Tibial nerve (tissue), 4 donors: Measurements from ENCODE around the gene CCDC158. TPM values are rescaled to one million over a fixed set of nuclear protein-coding genes. Genes with fewer than 3 reads are reported as not detected.
"Not testable (repeated sequence)": the region's sequence is repeated elsewhere in the genome, so short reads cannot be mapped to it uniquely, and the experiment has no call there.

Source experiments
- DNase-seq, 2 donors: peaks; one replicate each; pipeline ENCODE4 v3.0.0-alpha.2; 2019; ENCODE audit warnings: low spot score in 2 of 2
- H3K27ac ChIP-seq, 4 donors: fragments of 200-600 bp; sonication (generic) in 3 of 4; one replicate each; pipeline ENCODE4 v1.5.1; 2017 to 2019; ENCODE audit warnings: mild to moderate bottlenecking in 1 of 4
- H3K27me3 ChIP-seq, 2 donors: fragments of 200-600 bp; sonication (generic) in 1 of 2; one replicate each; pipeline versions ENCODE4 v1.5.1 to v1.6.0; 2017 to 2019
- H3K36me3 ChIP-seq, 3 donors: fragments of 200-600 bp; sonication (generic); one replicate each; pipeline ENCODE4 v1.5.1; 2018 to 2019
- H3K4me1 ChIP-seq, 4 donors: fragments of 200-600 bp; sonication (generic) in 3 of 4; one replicate each; pipeline ENCODE4 v1.5.1; 2017 to 2019
- H3K4me3 ChIP-seq, 4 donors: fragments of 200-600 bp; sonication (generic) in 3 of 4; one replicate each; pipeline ENCODE4 v1.5.1; 2017 to 2019; ENCODE audit warnings: mild to moderate bottlenecking in 1 of 4, moderate library complexity in 1 of 4
- H3K9me3 ChIP-seq, 4 donors: fragments of 200-600 bp; sonication (generic) in 3 of 4; one replicate each; pipeline ENCODE4 v1.5.1; 2017 to 2019
- EP300 ChIP-seq, 2 donors: sonication (generic); formaldehyde crosslinking; IDR thresholded peaks; one replicate each; pipeline ENCODE4 v1.6.1; 2017; ENCODE audit warnings: antibody characterized with exemption in 2 of 2, mild to moderate bottlenecking in 1 of 2
- POLR2A ChIP-seq, 2 donors: fragments of 450-650 bp; IDR thresholded peaks; one replicate each; pipeline ENCODE4 v1.6.1; 2017; ENCODE audit warnings: antibody characterized with exemption in 2 of 2, mild to moderate bottlenecking in 2 of 2, moderate library complexity in 2 of 2
- WGBS, 2 donors: methylation state at CpG; one replicate each; pipeline ENCODE4 v1.1.5; 2018; 5-methylcytosine and 5-hydroxymethylcytosine counted together
- total RNA-seq, 4 donors: library from RNA; depleted of rRNA; stranded (reverse); fragments of >200 nt; gene quantifications; one replicate each; pipeline ENCODE4 v1.1.0, GENCODE V29; 2016
- TF ChIP-seq, protein P1 (sequence below), 5 experiments: fragments of 200-600 bp in 3 of 5; fragments of 450-650 bp in 2 of 5; sonication (generic) in 3 of 5; IDR thresholded peaks; one replicate each; pipeline ENCODE4 v1.5.1; 2016 to 2019; ENCODE audit warnings: antibody characterized with exemption in 5 of 5, mild to moderate bottlenecking in 3 of 5, moderate library complexity in 2 of 5

The CCDC158 gene
- total RNA-seq, 4 donors from 2014 or later: 0.39 to 8.4 (median 0.86) TPM

DNA sequence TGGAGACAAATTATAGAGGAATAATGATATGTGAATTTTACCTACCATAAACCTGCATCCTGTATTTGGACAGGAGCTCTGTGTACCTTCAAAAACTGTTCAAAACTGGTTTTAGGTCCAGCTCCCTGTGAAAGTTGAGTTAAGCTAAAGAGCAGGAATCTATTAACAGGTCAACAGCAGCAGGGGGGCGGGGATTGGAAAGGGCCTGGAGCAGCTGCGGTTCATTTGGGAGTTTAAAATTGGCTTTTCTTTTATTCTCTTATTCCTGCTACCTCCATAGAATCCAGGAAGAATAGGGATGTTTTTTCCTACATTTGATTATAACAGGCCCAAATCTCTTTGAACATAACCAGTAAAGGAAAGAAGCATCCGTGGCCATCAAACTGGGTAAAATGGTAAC, 37.9 kb upstream of the CCDC158 start:
- no peak overlapping the region for H3K27ac ChIP-seq
- no peaks in the 10 kb centered on the region for H3K27me3 ChIP-seq
- DNase-seq: no peak
- H3K36me3 ChIP-seq: peaks cover 0 to 4% (median 0%) of the 10 kb centered on the region in 3 donors
- WGBS, 2 donors: 37 to 48% methylated on average over 3 of the region's 3 CpGs
- no peak overlapping the region for H3K4me3 ChIP-seq
- peaks cover 0 to 9% (median 0%) of the 10 kb centered on the region in 4 donors for H3K4me1 ChIP-seq
- no peak for TF ChIP-seq POLR2A (IDR thresholded peaks at IDR 0.05)
- no peak for TF ChIP-seq EP300 (IDR thresholded peaks at IDR 0.05)
- TF ChIP-seq, protein P1, sequence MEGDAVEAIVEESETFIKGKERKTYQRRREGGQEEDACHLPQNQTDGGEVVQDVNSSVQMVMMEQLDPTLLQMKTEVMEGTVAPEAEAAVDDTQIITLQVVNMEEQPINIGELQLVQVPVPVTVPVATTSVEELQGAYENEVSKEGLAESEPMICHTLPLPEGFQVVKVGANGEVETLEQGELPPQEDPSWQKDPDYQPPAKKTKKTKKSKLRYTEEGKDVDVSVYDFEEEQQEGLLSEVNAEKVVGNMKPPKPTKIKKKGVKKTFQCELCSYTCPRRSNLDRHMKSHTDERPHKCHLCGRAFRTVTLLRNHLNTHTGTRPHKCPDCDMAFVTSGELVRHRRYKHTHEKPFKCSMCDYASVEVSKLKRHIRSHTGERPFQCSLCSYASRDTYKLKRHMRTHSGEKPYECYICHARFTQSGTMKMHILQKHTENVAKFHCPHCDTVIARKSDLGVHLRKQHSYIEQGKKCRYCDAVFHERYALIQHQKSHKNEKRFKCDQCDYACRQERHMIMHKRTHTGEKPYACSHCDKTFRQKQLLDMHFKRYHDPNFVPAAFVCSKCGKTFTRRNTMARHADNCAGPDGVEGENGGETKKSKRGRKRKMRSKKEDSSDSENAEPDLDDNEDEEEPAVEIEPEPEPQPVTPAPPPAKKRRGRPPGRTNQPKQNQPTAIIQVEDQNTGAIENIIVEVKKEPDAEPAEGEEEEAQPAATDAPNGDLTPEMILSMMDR (IDR thresholded peaks at IDR 0.05): no peak
- peaks cover 0 to 13% (median 0%) of the 10 kb centered on the region in 4 donors for H3K9me3 ChIP-seq

DNA sequence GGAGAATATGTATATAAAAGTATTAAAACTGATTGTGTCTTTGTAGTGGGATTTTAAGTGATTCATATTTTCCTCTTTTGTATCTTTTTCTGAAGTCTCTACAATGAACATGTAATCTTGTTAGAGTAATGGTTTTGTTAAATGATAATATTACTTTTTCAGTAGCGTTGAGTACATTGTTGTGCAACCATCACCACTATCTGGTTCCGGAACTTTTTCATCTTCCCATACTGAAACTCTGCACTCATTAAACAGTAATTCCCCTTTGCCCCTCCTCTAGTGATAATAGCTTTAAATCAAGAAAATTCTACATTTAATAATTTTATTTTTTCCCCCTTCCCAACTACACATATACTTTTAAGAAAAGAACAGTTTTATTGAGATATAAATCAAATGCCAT, 37.4 kb upstream of the CCDC158 start:
- peaks cover 0 to 9% (median 0%) of the 10 kb centered on the region in 4 donors for H3K4me1 ChIP-seq

DNA sequence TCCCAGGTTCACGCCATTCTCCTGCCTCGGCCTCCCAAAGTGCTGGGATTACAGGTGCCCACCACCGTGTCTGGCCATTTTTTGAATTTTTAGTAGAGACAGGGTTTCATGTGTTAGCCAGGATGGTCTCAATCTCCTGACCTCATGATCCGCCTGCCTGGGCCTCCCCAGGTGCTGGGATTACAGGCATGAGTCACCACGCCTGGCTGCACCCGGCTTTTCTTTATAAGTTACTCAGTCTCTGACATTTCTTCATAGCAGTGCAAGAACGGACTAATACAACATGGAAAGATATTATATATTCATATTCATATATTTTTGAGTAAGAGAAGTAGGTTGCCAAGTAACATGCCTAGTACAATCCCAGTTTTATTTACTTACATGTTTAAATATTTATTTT, 36.9 kb upstream of the CCDC158 start:
- WGBS, 2 donors: 90% methylated on average over 7 of the region's 7 CpGs
- DNase-seq: no peak
- H3K4me3 ChIP-seq: no peak overlapping the region
- H3K27me3 ChIP-seq: no peaks in the 10 kb centered on the region
- no peaks in the 10 kb centered on the region for H3K36me3 ChIP-seq
- H3K9me3 ChIP-seq: peaks cover 0 to 3% (median 0%) of the 10 kb centered on the region in 4 donors
- TF ChIP-seq EP300 (IDR thresholded peaks at IDR 0.05) (no peak), POLR2A (IDR thresholded peaks at IDR 0.05) (no peak)
- TF ChIP-seq, protein P1 (IDR thresholded peaks at IDR 0.05): no peak
- H3K27ac ChIP-seq: no peak overlapping the region
- H3K4me1 ChIP-seq: peaks cover 0 to 9% (median 0%) of the 10 kb centered on the region in 4 donors

More for the DNA sequence above, 37.4 kb upstream of the CCDC158 start:
- Histone ChIP-seq H3K36me3 (no peaks in the 10 kb centered on the region), H3K27me3 (no peaks in the 10 kb centered on the region), H3K4me3 (no peak overlapping the region), H3K9me3 (peaks cover 0 to 7% (median 0%) of the 10 kb centered on the region in 4 donors), H3K27ac (no peak overlapping the region)
- TF ChIP-seq, protein P1 (IDR thresholded peaks at IDR 0.05): no peak
- no peak for TF ChIP-seq EP300 (IDR thresholded peaks at IDR 0.05)
- TF ChIP-seq POLR2A (IDR thresholded peaks at IDR 0.05): no peak
- no peak for DNase-seq
- WGBS, 2 donors: 61 to 92% methylated on average over 2 of the region's 2 CpGs

DNA sequence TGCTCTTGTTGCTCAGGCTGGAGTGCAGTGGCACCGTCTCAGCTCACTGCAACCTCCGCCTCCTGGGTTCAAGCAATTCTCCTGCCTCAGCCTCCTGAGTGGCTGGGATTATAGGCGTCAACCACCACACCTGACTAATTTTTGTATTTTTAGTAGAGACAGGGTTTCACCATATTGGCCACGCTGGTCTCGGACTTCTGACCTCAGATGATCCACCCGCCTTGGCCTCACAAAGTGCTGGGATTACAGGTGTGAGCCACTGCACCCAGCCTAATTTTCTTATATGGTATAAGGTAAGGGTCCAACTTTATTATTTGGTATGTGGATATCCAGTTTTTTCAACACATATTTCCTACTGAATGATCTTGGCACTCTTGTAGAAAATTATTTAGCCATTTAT, 33.1 kb upstream of the CCDC158 start:
- H3K4me3 ChIP-seq, H3K27me3 ChIP-seq, H3K9me3 ChIP-seq, H3K36me3 ChIP-seq, DNase-seq, H3K27ac ChIP-seq: not testable (repeated sequence)
- WGBS, 2 donors: 97 to 99% methylated on average over 6 of the region's 6 CpGs
- peaks cover 0 to 18% (median 2%) of the 10 kb centered on the region in 4 donors for H3K4me1 ChIP-seq

DNA sequence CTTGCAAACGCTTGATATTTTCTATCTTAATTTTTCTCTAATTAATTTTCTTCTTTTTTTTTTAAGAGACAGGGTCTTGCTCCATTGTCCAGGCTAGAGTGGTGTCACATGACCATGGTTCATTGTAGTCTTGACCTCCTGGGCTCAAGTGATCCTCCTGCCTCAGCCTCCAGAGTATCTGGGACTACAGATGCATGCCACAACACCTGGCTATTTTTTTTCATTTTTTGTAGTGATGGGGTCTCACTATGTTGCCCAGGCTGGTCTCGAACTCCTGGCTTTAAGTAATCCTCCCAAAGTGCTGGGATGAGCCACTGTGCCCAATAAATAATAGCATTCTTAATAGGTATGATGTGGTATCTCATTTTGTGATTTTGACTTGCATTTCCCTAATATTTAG, 32.3 kb upstream of the CCDC158 start:
- WGBS, 2 donors: 90 to 95% methylated on average over 2 of the region's 2 CpGs
- no peak for TF ChIP-seq EP300 (IDR thresholded peaks at IDR 0.05)
- TF ChIP-seq, protein P1 (IDR thresholded peaks at IDR 0.05): no peak
- TF ChIP-seq POLR2A (IDR thresholded peaks at IDR 0.05): no peak
- Histone ChIP-seq H3K4me3 (no peak overlapping the region), H3K4me1 (peaks cover 0 to 22% (median 3%) of the 10 kb centered on the region in 4 donors), H3K9me3 (no peaks in the 10 kb centered on the region), H3K27ac (no peak overlapping the region), H3K27me3 (no peaks in the 10 kb centered on the region), H3K36me3 (no peaks in the 10 kb centered on the region)
- DNase-seq: no peak

DNA sequence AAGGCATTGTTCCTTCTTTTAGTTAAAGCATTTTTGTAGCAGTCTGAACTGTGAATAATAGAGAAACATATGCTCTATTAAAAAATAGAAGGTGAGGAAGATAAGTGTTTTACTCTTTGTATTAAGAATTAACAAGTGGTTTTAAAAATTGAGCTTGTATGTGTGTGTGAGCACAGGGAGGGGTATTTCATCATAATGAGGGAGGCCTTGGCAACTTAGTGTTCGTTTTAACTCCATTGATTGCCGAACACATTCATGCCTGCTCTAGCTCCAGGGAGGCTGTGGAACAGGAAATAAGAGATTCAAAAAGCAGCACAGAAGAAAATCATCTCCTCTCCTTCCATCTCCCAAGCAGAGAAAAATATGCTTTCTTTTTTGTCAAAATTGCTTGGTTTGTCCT, 28.9 kb upstream of the CCDC158 start:
- Histone ChIP-seq H3K4me3 (no peak overlapping the region), H3K27me3 (no peaks in the 10 kb centered on the region), H3K4me1 (peaks cover 0 to 39% (median 10%) of the 10 kb centered on the region in 4 donors), H3K27ac (peak overlapping the region in 1 of 4 donors; percentile 61), H3K9me3 (no peaks in the 10 kb centered on the region), H3K36me3 (no peaks in the 10 kb centered on the region)
- TF ChIP-seq EP300 (IDR thresholded peaks at IDR 0.05): no peak
- TF ChIP-seq, protein P1 (IDR thresholded peaks at IDR 0.05): no peak
- no peak for TF ChIP-seq POLR2A (IDR thresholded peaks at IDR 0.05)
- 21 to 28% methylated on average over 2 of the region's 2 CpGs for WGBS, 2 donors
- no peak for DNase-seq
